Liver (tissue), 3 donors: ENCODE results near the gene RAI14.

ENCODE experiments used
- CTCF ChIP-seq: fragments of 150-350 bp; IDR thresholded peaks from 2 replicates; pipeline ENCODE4 v1.5.1; 2017; ENCODE audit warnings: improper control_type of control experiment, low read depth, low read length; ENCODE audit not compliant: missing input control
- FOXA1 ChIP-seq: IDR thresholded peaks from 2 replicates; pipeline ENCODE4 v1.6.1; 2016; ENCODE audit warnings: antibody characterized with exemption
- HNF4G ChIP-seq: IDR thresholded peaks from 2 replicates; pipeline ENCODE4 v1.6.1; 2016; ENCODE audit warnings: antibody characterized with exemption
- RAD21 ChIP-seq, 2 donors: IDR thresholded peaks; 2 replicates each; pipeline ENCODE4 v1.6.1; 2016; ENCODE audit warnings: antibody characterized with exemption in 2 of 2, mild to moderate bottlenecking in 2 of 2
- RXRA ChIP-seq, 2 donors: IDR thresholded peaks; 2 replicates each; pipeline ENCODE4 v1.6.1; 2017 to 2018; ENCODE audit warnings: antibody characterized with exemption in 2 of 2, mild to moderate bottlenecking in 1 of 2
- SP1 ChIP-seq: IDR thresholded peaks from 2 replicates; pipeline ENCODE4 v1.6.1; 2018; ENCODE audit warnings: antibody characterized with exemption, mild to moderate bottlenecking
- TAF1 ChIP-seq: conservative IDR thresholded peaks from 2 replicates; pipeline ENCODE4 v1.6.1; 2016; ENCODE audit warnings: antibody characterized with exemption, mild to moderate bottlenecking
- YY1 ChIP-seq: IDR thresholded peaks from 2 replicates; pipeline ENCODE4 v1.6.1; 2016; ENCODE audit warnings: antibody characterized with exemption, mild to moderate bottlenecking
- ZBTB33 ChIP-seq: IDR thresholded peaks from 2 replicates; pipeline ENCODE4 v1.6.1; 2016; ENCODE audit warnings: antibody characterized with exemption
- TF ChIP-seq, protein P1 (sequence below): IDR thresholded peaks from 2 replicates; pipeline ENCODE4 v1.6.1; 2016; ENCODE audit warnings: antibody characterized with exemption, mild to moderate bottlenecking
- donor health status: healthy.
- donor health status: healthy.

DNA sequence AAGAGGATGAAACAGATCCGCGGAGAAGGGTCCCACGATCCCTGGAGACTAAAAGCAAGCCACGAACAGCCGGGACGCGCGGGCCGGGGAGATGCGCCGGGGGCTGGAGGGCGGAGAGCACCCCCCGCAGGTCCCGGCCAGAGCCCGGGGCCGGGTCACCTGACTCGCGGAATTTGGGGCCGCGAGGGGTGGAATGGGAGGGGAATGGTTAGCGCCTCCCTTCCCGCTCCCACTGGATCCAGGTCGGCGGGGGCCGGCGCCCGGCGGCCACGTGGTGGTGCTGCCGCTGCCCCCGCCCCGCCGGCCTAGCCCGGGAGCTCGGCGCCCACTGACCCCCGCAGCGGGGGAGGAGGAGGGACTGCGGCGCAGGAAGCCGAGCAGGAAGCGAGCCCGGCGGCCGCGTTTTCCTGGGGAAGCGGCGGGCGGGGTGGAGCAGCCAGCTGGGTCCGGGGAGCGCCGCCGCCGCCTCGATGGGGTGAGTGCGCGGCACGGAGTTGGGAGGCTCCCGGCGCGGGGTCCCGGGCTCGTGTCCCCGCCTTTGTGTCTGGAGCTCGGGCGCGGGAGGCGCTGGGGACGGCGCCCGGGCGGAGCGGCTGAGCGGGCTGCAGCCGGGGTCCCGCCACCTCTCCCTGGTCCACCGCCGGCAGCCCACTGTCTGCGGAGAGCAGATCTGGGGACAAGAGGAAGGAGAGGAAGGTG, at the start of gene RAI14:
- TF ChIP-seq CTCF (no peak), SP1 (no peak), RXRA (IDR thresholded peaks at IDR 0.05) (no peak), YY1 (no peak), HNF4G (no peak), ZBTB33 (no peak), TAF1 (no peak), RAD21 (IDR thresholded peaks at IDR 0.05) (peak; percentile 1 to 34), FOXA1 (no peak)
- TF ChIP-seq, protein P1, sequence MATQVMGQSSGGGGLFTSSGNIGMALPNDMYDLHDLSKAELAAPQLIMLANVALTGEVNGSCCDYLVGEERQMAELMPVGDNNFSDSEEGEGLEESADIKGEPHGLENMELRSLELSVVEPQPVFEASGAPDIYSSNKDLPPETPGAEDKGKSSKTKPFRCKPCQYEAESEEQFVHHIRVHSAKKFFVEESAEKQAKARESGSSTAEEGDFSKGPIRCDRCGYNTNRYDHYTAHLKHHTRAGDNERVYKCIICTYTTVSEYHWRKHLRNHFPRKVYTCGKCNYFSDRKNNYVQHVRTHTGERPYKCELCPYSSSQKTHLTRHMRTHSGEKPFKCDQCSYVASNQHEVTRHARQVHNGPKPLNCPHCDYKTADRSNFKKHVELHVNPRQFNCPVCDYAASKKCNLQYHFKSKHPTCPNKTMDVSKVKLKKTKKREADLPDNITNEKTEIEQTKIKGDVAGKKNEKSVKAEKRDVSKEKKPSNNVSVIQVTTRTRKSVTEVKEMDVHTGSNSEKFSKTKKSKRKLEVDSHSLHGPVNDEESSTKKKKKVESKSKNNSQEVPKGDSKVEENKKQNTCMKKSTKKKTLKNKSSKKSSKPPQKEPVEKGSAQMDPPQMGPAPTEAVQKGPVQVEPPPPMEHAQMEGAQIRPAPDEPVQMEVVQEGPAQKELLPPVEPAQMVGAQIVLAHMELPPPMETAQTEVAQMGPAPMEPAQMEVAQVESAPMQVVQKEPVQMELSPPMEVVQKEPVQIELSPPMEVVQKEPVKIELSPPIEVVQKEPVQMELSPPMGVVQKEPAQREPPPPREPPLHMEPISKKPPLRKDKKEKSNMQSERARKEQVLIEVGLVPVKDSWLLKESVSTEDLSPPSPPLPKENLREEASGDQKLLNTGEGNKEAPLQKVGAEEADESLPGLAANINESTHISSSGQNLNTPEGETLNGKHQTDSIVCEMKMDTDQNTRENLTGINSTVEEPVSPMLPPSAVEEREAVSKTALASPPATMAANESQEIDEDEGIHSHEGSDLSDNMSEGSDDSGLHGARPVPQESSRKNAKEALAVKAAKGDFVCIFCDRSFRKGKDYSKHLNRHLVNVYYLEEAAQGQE = no peak
